ENCODE results near the gene SAMD8.
A peak's percentile ranks its signal among the peaks of the same experiment; 100 is the strongest.

The SAMD8 gene

DNA sequence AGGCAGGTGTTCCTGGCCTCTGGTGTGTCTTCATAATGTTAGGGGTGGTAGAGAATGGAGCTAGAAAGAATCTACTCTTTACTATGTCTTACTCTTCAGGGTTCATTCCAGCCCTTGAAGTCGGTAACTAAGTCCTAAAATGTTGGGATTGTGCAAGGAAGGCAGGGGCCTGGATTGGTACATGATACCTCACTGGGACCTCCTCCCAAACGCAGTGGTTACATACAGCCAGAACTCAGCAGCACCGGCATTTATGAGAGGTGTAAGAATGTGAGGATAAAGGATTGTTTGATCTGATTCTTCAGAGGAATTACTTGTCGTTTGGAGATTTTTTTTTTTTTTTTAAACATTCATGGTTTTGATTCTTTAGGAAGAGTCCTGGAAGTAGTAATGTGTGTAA lies 117.4 kb downstream of the SAMD8 start:
- DNase-seq = no peak

DNA sequence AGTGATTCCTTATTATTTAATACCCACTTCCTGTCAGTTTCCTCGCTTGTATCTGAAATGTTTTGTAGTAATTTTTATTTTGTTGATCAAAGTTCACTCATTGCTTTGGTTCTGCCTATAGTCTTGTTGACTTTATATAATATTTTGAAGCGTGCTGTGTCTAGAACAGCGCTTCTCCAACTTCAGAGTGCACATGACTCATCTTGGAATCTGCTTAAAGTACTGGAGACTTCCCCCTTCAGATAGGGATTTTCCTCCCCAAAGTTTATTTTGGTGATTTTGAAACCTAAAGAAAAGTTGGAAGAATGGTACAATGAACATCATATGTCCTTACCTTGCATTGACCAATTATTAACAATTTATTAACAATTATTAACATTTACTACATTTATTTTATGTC lies 118.5 kb downstream of the SAMD8 start:
- DNase-seq = no peak

DNA sequence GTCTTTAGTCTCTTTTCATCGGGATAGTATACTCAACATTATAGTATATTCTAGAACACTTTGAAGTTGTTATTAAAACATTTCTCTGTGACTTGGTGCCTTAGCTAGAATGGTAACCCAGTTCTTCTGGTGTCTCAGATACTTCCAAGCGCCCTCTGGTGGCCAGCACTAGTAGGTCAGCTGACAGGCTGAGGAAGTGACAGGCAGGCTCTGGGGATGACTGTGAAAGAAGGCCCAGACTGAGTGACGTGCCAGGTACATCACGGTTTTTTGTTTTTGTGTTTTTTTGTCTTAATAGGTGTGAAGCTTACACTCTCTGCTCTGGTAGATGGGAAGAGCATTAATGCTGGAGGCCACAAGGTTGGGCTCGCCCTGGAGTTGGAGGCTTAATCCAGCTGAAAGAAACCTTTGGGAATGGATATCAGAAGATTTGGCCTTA lies 119.2 kb downstream of the SAMD8 start:
- peak; percentile 14 for DNase-seq
